Dendritic cell treated with granulocyte-macrophage colony-stimulating factor and Interleukin-4, amounts not matched to agents 40 ng/mL and 50 ng/mL, for 4 days (primary cell): ENCODE results near the gene TUFT1.

Experiments used
- H3K27ac Mint-ChIP-seq: one replicate; pipeline ENCODE4 v1.8.0; 2022; ENCODE audit warnings: mild to moderate bottlenecking, mixed read lengths
- H3K27me3 Mint-ChIP-seq: one replicate; pipeline ENCODE4 v1.8.0; 2022; ENCODE audit warnings: mild to moderate bottlenecking, mixed read lengths
- H3K36me3 Mint-ChIP-seq: one replicate; pipeline ENCODE4 v1.8.0; 2022; ENCODE audit warnings: low read depth, mixed read lengths
- H3K4me1 Mint-ChIP-seq: one replicate; pipeline ENCODE4 v1.8.0; 2022; ENCODE audit warnings: low read depth, mixed read lengths
- H3K4me3 Mint-ChIP-seq: one replicate; pipeline ENCODE4 v1.8.0; 2022; ENCODE audit warnings: mild to moderate bottlenecking, moderate library complexity, mixed read lengths
- H3K9me3 Mint-ChIP-seq: one replicate; pipeline ENCODE4 v1.8.0; 2022; ENCODE audit warnings: mixed read lengths
- intact Hi-C: fragments of 100-400 bp; cut with micrococcal nuclease; formaldehyde crosslinking; loops from one replicate; pipeline ENCODE4 v1.15.0; 2022

Gene TUFT1, protein sequence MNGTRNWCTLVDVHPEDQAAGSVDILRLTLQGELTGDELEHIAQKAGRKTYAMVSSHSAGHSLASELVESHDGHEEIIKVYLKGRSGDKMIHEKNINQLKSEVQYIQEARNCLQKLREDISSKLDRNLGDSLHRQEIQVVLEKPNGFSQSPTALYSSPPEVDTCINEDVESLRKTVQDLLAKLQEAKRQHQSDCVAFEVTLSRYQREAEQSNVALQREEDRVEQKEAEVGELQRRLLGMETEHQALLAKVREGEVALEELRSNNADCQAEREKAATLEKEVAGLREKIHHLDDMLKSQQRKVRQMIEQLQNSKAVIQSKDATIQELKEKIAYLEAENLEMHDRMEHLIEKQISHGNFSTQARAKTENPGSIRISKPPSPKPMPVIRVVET

GRCh38 chr1:151540021-151540981 is at the start of gene TUFT1:
TSS of gene TUFT1 (plus strand) at chr1:151540309. CDS start at chr1:151540367, 58 bp downstream.
- Mint-ChIP-seq H3K4me3 (peak within 1 kb of the TSS; percentile 93), H3K36me3 (peaks cover 8% of the 10 kb centered on the region), H3K27me3 (peaks cover 38% of the 10 kb centered on the region), H3K4me1 (peaks cover 38% of the 10 kb centered on the region), H3K9me3 (no peaks in the 10 kb centered on the region), H3K27ac (peak within 1 kb of the TSS; percentile 86)
- intact Hi-C loops = loop anchor here (2.0 kb wide), 1 partner anchor 72 kb away; the partner anchor contains the start of gene SNX27

GRCh38 chr1:151491641-151492040 is 48.5 kb upstream of the TUFT1 start:
- no peaks in the 10 kb centered on the region for H3K9me3 Mint-ChIP-seq
- H3K27ac Mint-ChIP-seq = no peak overlapping the region
- peaks cover 4% of the 10 kb centered on the region for H3K4me1 Mint-ChIP-seq
- intact Hi-C loops = no loop called here
- no peaks in the 10 kb centered on the region for H3K36me3 Mint-ChIP-seq
- H3K27me3 Mint-ChIP-seq = peaks cover 5% of the 10 kb centered on the region
- no peak overlapping the region for H3K4me3 Mint-ChIP-seq

DNA sequence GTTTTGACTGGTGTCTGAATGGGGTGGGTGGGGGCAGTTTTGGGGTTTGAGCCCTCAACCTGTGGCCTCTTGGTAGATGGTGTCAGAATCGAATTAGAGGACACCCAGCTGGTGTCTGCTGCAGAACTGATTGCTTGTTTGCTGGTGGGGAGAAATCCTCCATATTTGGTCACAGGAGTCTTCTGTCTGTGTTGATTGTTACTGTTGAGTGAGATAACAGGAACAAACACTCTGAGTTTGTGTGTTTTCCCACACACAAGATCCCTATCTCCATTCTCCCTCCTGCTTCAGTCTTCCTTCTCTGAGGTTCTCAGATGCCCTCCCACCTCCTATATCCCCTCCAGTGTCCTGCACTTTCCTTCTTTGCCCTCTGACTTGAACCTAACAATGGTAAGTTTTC is 48.0 kb upstream of the TUFT1 start:
- Mint-ChIP-seq H3K4me1 (peaks cover 4% of the 10 kb centered on the region), H3K27me3 (peaks cover 5% of the 10 kb centered on the region), H3K4me3 (no peak overlapping the region), H3K27ac (no peak overlapping the region), H3K9me3 (no peaks in the 10 kb centered on the region), H3K36me3 (no peaks in the 10 kb centered on the region)
- intact Hi-C loops = no loop called here

DNA sequence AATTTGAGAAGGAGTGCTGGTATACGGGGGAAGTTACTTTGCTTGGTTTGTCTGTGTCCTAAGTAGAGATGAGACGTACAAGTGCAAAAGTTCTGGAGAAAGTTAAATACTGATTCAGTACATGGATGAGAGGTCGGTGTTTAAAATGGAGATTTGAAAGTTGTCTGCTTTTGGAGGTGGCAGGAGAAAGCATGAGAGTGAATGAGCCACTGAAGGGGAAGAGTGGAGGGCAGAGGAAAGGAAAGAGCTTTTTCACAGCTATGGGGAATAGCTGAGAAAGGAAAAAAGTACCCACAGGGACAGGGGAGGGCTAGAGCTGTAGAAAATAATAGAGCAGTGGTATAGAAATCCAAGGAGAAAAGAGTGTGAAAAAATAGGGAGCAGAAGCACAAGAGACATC is 47.1 kb upstream of the TUFT1 start:
- Mint-ChIP-seq H3K9me3 (no peaks in the 10 kb centered on the region), H3K27ac (no peak overlapping the region), H3K4me3 (no peak overlapping the region), H3K4me1 (peaks cover 4% of the 10 kb centered on the region), H3K27me3 (peaks cover 4% of the 10 kb centered on the region), H3K36me3 (no peaks in the 10 kb centered on the region)
- intact Hi-C loops = no loop called here

DNA sequence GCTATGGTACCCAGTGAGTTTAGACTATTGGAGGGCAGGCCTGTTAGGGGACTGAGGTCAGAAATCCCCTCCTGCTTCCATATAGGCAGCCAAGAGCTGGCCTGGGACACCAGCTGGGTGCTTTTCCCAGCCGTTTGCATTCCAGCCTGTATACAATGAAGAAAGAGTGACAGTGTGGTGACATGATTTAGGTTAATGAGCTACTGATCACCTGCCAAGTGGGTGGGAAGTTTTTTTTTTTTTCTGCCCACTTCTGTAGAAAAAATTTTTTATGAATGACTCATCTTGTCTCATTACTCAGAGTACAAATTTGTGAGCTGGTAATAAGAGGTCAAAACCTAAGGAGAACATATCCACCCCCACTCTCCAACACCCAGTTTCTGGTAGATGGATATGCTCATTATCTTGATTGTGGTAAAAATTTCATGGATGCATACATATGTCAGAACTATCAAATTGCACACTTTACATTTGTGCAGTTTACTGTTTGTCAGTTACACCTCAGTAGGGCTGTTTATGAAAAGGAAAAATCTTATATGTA is 45.3 kb upstream of the TUFT1 start:
- Mint-ChIP-seq H3K4me3 (no peak overlapping the region), H3K4me1 (peaks cover 4% of the 10 kb centered on the region), H3K36me3 (no peaks in the 10 kb centered on the region), H3K27me3 (peaks cover 8% of the 10 kb centered on the region), H3K9me3 (no peaks in the 10 kb centered on the region), H3K27ac (no peak overlapping the region)
- intact Hi-C loops = no loop called here

DNA sequence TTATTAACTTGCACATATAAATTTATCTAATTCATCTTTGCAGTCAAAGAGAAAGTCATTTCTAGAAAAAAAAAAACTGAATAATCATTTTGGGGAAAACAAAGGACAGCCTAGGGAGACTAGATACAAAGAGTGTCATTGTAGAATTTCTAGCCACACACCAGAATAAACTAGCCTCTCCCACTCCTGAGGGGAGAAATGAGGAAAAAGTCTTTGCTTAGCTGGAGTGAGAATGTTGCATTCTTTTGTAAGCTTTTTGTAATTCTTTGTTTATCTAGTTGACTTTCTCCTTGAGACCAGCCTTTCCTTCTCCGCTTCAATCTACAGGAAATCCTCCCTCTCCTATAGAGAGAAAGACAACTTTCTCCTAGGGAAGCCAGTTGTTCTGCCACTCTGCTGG is 44.8 kb upstream of the TUFT1 start:
- no peak overlapping the region for H3K27ac Mint-ChIP-seq
- H3K4me1 Mint-ChIP-seq = peaks cover 4% of the 10 kb centered on the region
- H3K4me3 Mint-ChIP-seq = no peak overlapping the region
- no peaks in the 10 kb centered on the region for H3K36me3 Mint-ChIP-seq
- peaks cover 8% of the 10 kb centered on the region for H3K27me3 Mint-ChIP-seq
- intact Hi-C loops = no loop called here
- no peaks in the 10 kb centered on the region for H3K9me3 Mint-ChIP-seq

DNA sequence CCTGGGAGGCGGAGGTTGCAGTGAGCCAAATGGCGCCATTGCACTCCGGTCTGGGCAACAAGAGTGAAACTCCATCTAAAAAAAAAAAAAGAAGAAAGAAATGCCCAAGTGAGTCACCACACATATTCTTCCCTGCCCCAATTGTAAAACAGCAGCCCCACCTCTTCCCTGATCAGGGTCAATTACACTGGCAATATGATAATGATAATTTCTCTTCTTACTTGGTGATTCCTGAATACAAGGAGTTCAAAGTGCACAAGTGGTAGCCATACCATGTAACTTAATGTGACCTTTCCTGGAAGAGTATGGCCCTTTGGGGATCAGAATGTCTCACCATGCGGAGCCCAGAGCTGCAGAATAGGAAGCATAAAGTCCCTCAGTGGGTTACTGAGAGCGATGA is 40.7 kb upstream of the TUFT1 start:
- no peak overlapping the region for H3K27ac Mint-ChIP-seq

DNA sequence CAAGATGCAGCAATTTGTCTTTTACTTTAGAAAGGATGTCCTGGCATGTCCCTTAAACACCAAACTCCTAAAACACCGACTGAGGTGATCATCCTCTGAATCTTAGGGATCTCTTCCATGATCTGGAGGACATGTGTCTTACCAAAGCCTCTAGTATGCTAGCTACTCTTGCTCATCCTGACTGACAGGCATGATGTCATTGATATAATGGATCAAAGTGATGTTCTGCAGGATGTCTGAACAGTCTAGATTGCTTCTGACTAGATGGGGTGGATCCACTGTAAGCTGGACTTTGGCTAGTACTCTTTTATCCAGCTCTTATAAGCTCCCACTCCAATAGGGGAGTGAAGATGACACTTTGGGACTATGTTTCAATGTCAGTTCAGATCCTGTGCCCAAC is 40.2 kb upstream of the TUFT1 start:
- intact Hi-C loops = no loop called here

More for the DNA sequence above, 40.7 kb upstream of the TUFT1 start:
- H3K4me1 Mint-ChIP-seq = peaks cover 4% of the 10 kb centered on the region
- H3K9me3 Mint-ChIP-seq = no peaks in the 10 kb centered on the region
- intact Hi-C loops = no loop called here
- H3K27me3 Mint-ChIP-seq = peaks cover 15% of the 10 kb centered on the region
- H3K4me3 Mint-ChIP-seq = no peak overlapping the region
- H3K36me3 Mint-ChIP-seq = no peaks in the 10 kb centered on the region

DNA sequence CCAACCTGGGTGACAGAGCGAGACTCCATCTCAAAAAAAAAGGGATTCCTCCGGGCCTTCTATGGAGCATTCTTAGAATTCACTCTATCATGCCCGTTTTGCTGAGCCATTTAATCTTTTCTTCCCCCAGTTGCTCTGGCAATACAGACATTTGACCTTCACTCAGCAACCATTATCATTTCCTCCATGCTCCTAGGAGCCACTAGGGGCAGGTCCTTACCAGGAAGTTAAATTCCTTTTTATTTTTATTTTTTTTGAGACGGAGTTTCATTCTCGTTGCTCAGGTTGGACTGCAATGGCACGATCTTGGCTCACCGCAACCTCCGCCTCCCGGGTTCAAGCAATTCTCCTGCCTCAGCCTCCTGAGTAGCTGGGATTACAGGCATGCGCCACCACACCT is 38.6 kb upstream of the TUFT1 start:
- Mint-ChIP-seq H3K27ac (no peak overlapping the region), H3K36me3 (no peaks in the 10 kb centered on the region), H3K27me3 (peaks cover 29% of the 10 kb centered on the region), H3K9me3 (no peaks in the 10 kb centered on the region), H3K4me3 (no peak overlapping the region), H3K4me1 (no peaks in the 10 kb centered on the region)
- intact Hi-C loops = no loop called here

More for the DNA sequence above, 40.2 kb upstream of the TUFT1 start:
- peaks cover 15% of the 10 kb centered on the region for H3K27me3 Mint-ChIP-seq
- H3K4me3 Mint-ChIP-seq = no peak overlapping the region
- H3K27ac Mint-ChIP-seq = no peak overlapping the region
- H3K4me1 Mint-ChIP-seq = peaks cover under 1% of the 10 kb centered on the region
- no peaks in the 10 kb centered on the region for H3K36me3 Mint-ChIP-seq
- no peaks in the 10 kb centered on the region for H3K9me3 Mint-ChIP-seq

- no peak overlapping the region for H3K4me3 Mint-ChIP-seq
- H3K4me1 Mint-ChIP-seq = no peaks in the 10 kb centered on the region
- H3K27me3 Mint-ChIP-seq = peaks cover 33% of the 10 kb centered on the region
- H3K27ac Mint-ChIP-seq = no peak overlapping the region
- no peaks in the 10 kb centered on the region for H3K9me3 Mint-ChIP-seq
- intact Hi-C loops = no loop called here
- H3K36me3 Mint-ChIP-seq = no peaks in the 10 kb centered on the region
Observed at GRCh38 chr1:151502035-151502700, 37.9 kb upstream of the TUFT1 start.

DNA sequence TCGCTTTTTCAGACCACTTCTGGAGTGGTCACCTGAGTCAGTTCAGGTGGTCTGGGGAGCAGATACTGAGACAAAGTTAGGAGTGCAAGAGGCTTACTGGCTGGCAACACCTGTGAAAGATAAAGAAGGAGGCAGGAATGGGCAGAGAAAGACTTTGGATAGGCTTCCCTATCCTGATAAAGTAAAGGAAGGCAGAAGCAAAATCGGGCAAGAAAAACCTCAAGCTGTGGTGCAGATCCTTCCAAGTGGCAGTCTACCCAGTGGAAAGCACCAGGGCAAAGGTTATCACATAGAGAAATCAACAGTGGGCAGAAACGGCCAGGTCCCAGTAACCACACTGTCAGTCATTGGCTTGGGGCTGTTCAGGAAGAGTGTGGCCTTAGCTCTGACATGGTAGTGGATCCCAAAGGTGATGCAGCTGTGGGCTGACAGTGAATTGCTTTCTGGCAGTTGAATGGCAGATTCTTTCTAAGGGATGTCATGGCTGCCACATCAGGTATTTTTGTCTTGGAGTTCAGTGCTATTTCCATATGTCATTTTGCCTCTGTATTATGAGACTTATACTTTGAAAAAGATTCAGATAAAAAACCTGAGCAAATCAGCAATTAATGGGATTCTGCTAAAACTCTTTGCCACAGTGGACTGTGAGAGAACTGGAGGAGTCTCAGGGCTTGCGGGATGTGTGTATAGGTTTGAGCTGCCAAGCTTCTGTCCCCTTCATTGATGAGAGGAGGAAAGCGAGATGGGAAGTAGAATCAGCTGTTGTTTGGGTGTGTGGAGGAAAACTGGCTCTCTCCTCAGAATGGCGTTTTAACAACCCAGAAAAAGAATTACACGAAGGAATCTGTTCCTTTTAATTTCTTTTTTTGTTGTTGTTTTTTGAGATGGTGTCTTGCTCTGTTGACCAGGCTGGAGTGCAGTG is 37.0 kb upstream of the TUFT1 start:
- intact Hi-C loops = no loop called here
- Mint-ChIP-seq H3K4me1 (no peaks in the 10 kb centered on the region), H3K27me3 (peaks cover 39% of the 10 kb centered on the region), H3K36me3 (no peaks in the 10 kb centered on the region), H3K27ac (no peak overlapping the region), H3K4me3 (no peak overlapping the region), H3K9me3 (no peaks in the 10 kb centered on the region)

- no peaks in the 10 kb centered on the region for H3K4me1 Mint-ChIP-seq
- intact Hi-C loops = no loop called here
- H3K36me3 Mint-ChIP-seq = no peaks in the 10 kb centered on the region
- H3K27me3 Mint-ChIP-seq = peaks cover 41% of the 10 kb centered on the region
- H3K27ac Mint-ChIP-seq = no peak overlapping the region
- no peaks in the 10 kb centered on the region for H3K9me3 Mint-ChIP-seq
- H3K4me3 Mint-ChIP-seq = no peak overlapping the region
Observed at GRCh38 chr1:151504252-151504651, 35.9 kb upstream of the TUFT1 start.

DNA sequence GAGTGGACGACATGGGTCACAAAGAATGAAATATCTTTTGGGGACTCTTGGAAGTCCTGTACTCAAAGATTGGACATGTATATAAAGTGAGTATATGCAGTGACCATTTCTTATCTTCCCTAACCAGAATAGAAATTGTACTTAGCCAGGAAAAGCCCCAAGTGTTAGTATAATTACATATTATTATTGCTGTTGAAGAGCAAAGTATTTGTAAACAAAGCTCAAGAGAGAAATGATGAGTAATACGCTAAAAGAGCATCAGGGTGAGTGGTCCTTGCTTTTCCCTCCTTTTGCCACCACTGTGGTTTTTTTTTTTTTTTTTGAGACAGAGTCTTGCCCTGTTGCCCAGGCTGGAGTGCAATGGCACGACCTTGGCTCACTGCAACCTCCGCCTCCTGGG is 35.4 kb upstream of the TUFT1 start:
- intact Hi-C loops = no loop called here
- Mint-ChIP-seq H3K36me3 (no peaks in the 10 kb centered on the region), H3K27me3 (peaks cover 46% of the 10 kb centered on the region), H3K4me3 (no peak overlapping the region), H3K27ac (no peak overlapping the region), H3K9me3 (no peaks in the 10 kb centered on the region), H3K4me1 (no peaks in the 10 kb centered on the region)
